H1 (cell line): ENCODE measurements around the gene MYL9. TPM values are rescaled to one million over a fixed set of nuclear protein-coding genes. Genes with fewer than 3 reads are reported as not detected.

Source experiments
- BCL11A ChIP-seq, 2 experiments: IDR thresholded peaks; one replicate each; pipeline ENCODE4 v1.6.1; 2011; ENCODE audit warnings: low read depth in 2 of 2, low read length in 2 of 2, mild to moderate bottlenecking in 2 of 2
- CHD7 ChIP-seq: fragments of 300-600 bp; sonication (generic); IDR thresholded peaks from 2 replicates; pipeline ENCODE4 v1.7.1; 2012; ENCODE audit warnings: low read length, moderate library complexity, mild to moderate bottlenecking, inconsistent platforms; ENCODE audit not compliant: insufficient replicate concordance
- JUN ChIP-seq: IDR thresholded peaks from 2 replicates; pipeline ENCODE4 v1.6.1; 2011; ENCODE audit warnings: low read depth, mild to moderate bottlenecking, improper control_type of control experiment, low read length
- MAFK ChIP-seq: IDR thresholded peaks from 2 replicates; pipeline ENCODE4 v1.6.1; 2012; ENCODE audit warnings: low read depth, mild to moderate bottlenecking, improper control_type of control experiment, low read length
- NANOG ChIP-seq: IDR thresholded peaks from 2 replicates; pipeline ENCODE4 v1.6.1; 2011; ENCODE audit warnings: low read length, low read depth, mild to moderate bottlenecking, inconsistent platforms; ENCODE audit not compliant: insufficient read depth, poor library complexity, severe bottlenecking
- POLR2AphosphoS5 ChIP-seq: IDR thresholded peaks from 2 replicates; pipeline ENCODE4 v1.6.1; 2011; ENCODE audit warnings: low read depth, low read length
- POU5F1 ChIP-seq: IDR thresholded peaks from 2 replicates; pipeline ENCODE4 v1.6.1; 2011; ENCODE audit warnings: low read depth, mild to moderate bottlenecking, low read length, moderate library complexity
- SAP30 ChIP-seq: fragments of 300-600 bp; sonication (generic); IDR thresholded peaks from 2 replicates; pipeline ENCODE4 v1.7.1; 2012; ENCODE audit warnings: low read length, moderate library complexity, mild to moderate bottlenecking, inconsistent platforms; ENCODE audit not compliant: insufficient read depth, insufficient replicate concordance
- SIN3A ChIP-seq, 2 experiments: IDR thresholded peaks in 1 of 2; conservative IDR thresholded peaks in 1 of 2; 2 replicates each; pipeline ENCODE4 v1.6.1; 2011 to 2012; ENCODE audit warnings: low read length in 2 of 2, improper control_type of control experiment in 1 of 2, low read depth in 1 of 2, mild to moderate bottlenecking in 1 of 2
- SP4 ChIP-seq: IDR thresholded peaks from 2 replicates; pipeline ENCODE4 v1.6.1; 2012; ENCODE audit warnings: low read length, inconsistent platforms
- polyA plus RNA-seq, 7 experiments: library from polyadenylated mRNA; depleted of rRNA in 3 of 7; stranded (reverse) in 5 of 7; unstranded in 2 of 7; fragments of >200 nt in 5 of 7; fragments of 200-250 nt in 2 of 7; gene quantifications; 1 replicate in 5 of 7; 2 replicates in 1 of 7; 4 replicates in 1 of 7; pipeline versions ENCODE4 v1.2.1 to v1.2.3, GENCODE V29; 2011 to 2013; ENCODE audit warnings: missing spikeins in 2 of 7, mixed read lengths in 2 of 7
- total RNA-seq: library from RNA; stranded (reverse); fragmentation: NEBNext Ultra II Directional; extraction: Animal tissue kit (Norgen Biotek cat#: 25700); gene quantifications from 2 replicates; pipeline ENCODE4 v1.2.1, GENCODE V29; 2021

Gene MYL9
- total and polyA plus RNA-seq, 2 of the 8 experiments (the other 6 are each of a cell fraction or from before 2014, with no cell fraction given): 26.8 to 193 TPM

DNA sequence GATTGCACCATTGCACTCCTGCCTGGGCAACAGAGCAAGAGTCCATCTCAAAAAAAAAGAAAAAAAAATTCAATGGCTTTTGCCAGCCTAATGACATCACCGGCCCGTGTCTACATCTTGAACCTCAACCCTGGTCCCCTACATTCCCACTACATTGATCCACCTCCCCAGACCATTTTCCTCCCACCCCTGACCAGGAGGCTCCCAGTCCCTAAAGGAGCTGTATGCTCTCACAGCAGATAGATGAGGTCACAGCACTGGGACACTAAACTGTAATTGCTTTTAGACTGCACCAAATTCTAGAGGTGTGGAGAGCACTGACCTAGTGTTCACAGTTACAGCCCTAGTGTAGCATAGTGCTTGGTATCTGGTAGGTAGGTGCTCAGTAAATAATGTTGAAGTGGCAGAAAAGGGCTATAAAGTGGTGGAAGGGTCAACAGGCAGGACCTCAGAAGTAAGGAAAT is 42.7 kb downstream of the MYL9 start (continued):
- no peak for TF ChIP-seq CHD7
- no peak for TF ChIP-seq POU5F1
- TF ChIP-seq POLR2AphosphoS5: no peak
- no peak for TF ChIP-seq SAP30
- TF ChIP-seq JUN: no peak
- TF ChIP-seq SP4: no peak
- no peak for TF ChIP-seq BCL11A (IDR thresholded peaks at IDR 0.05; ENCODE audit: low read depth in 2 of 2, low read length in 2 of 2)
- TF ChIP-seq NANOG: no peak
- no peak for TF ChIP-seq MAFK
- no peak for TF ChIP-seq SIN3A (conservative IDR thresholded peaks at IDR 0.05 in 1 of 2, IDR thresholded peaks at IDR 0.05 in 1 of 2; ENCODE audit: low read depth in 1 of 2, low read length in 2 of 2)
